Muscle layer of duodenum (tissue), 2 donors: ENCODE measurements around the gene NHS.

Experiments used
- H3K27ac ChIP-seq: one replicate; pipeline ENCODE4 v1.7.0; 2013; ENCODE audit warnings: mild to moderate bottlenecking, low read length
- H3K27me3 ChIP-seq: one replicate; pipeline ENCODE4 v1.7.0; 2013; ENCODE audit warnings: low read depth, mild to moderate bottlenecking, control low read depth, low read length
- H3K36me3 ChIP-seq, 2 donors: one replicate each; pipeline ENCODE4 v1.7.0; 2013; ENCODE audit warnings: low read length in 2 of 2, control low read depth in 1 of 2, mild to moderate bottlenecking in 1 of 2; ENCODE audit not compliant: insufficient read depth in 2 of 2, control insufficient read depth in 1 of 2
- H3K4me1 ChIP-seq, 2 donors: one replicate each; pipeline ENCODE4 v1.7.0; 2013; ENCODE audit warnings: low read length in 2 of 2, mild to moderate bottlenecking in 2 of 2, control low read depth in 1 of 2, moderate library complexity in 1 of 2; ENCODE audit not compliant: insufficient read depth in 2 of 2, control insufficient read depth in 1 of 2
- H3K4me3 ChIP-seq, 2 donors: one replicate each; pipeline ENCODE4 v1.7.0; 2013; ENCODE audit warnings: low read length in 2 of 2, low read depth in 1 of 2, mild to moderate bottlenecking in 1 of 2
- H3K9me3 ChIP-seq, 2 donors: one replicate each; pipeline ENCODE4 v1.7.0; 2013; ENCODE audit warnings: low read length in 2 of 2, control low read depth in 1 of 2, mild to moderate bottlenecking in 1 of 2; ENCODE audit not compliant: control insufficient read depth in 1 of 2
- donor health status: healthy.

Gene NHS

DNA sequence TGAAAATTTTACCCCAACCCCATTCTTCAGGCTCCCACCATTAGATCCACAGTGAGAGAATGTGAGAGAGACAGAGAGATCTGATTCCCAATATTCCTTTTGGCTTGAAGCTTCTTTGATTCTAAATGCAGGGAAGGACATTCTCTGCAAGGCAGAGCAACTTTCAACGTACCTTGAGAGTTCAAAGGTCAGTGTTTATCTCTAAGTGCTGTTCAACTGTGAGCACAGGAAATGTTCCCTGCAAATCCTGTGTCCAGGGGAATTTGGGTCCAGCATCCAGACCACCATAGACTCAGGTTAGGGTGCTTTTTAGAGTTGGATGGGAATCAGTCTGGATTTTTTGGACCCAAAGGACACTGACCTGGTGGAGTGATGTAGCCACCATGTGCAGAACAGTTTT lies 97.4 kb downstream of the NHS start:
- H3K9me3 ChIP-seq: no peaks in the 10 kb centered on the region
- no peak overlapping the region for H3K27ac ChIP-seq
- H3K4me1 ChIP-seq: peaks cover 0 to 11% of the 10 kb centered on the region in 2 donors
- H3K36me3 ChIP-seq: no peaks in the 10 kb centered on the region
- H3K27me3 ChIP-seq: no peaks in the 10 kb centered on the region
- no peak overlapping the region for H3K4me3 ChIP-seq

DNA sequence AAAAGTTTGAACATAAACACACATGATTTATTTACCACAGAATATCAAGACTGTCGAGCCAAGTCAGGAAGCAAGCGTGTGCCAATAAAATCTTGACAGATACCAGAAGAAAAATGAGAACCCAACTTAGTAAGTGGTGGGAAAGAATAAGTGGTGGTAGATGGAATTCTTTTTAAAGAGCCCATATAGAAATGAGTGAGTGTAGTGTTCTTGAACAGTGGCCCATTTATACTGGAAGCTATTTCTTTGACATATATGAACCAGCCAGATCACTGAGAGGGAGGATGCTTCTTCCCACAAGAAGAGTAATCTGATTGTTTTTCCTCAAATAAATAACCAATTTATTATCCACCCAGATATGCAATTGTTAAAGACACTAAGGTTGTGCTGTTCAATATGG lies 98.0 kb downstream of the NHS start:
- Histone ChIP-seq H3K4me1 (peaks cover 0 to 11% of the 10 kb centered on the region in 2 donors), H3K36me3 (no peaks in the 10 kb centered on the region), H3K27ac (no peak overlapping the region), H3K4me3 (no peak overlapping the region), H3K27me3 (no peaks in the 10 kb centered on the region), H3K9me3 (no peaks in the 10 kb centered on the region)

- Histone ChIP-seq H3K4me1 (peaks cover 0 to 11% of the 10 kb centered on the region in 2 donors), H3K27ac (no peak overlapping the region), H3K27me3 (no peaks in the 10 kb centered on the region), H3K36me3 (no peaks in the 10 kb centered on the region), H3K9me3 (no peaks in the 10 kb centered on the region), H3K4me3 (no peak overlapping the region)
Observed at GRCh38 chrX:17474892-17475291, 99.9 kb downstream of the NHS start.

DNA sequence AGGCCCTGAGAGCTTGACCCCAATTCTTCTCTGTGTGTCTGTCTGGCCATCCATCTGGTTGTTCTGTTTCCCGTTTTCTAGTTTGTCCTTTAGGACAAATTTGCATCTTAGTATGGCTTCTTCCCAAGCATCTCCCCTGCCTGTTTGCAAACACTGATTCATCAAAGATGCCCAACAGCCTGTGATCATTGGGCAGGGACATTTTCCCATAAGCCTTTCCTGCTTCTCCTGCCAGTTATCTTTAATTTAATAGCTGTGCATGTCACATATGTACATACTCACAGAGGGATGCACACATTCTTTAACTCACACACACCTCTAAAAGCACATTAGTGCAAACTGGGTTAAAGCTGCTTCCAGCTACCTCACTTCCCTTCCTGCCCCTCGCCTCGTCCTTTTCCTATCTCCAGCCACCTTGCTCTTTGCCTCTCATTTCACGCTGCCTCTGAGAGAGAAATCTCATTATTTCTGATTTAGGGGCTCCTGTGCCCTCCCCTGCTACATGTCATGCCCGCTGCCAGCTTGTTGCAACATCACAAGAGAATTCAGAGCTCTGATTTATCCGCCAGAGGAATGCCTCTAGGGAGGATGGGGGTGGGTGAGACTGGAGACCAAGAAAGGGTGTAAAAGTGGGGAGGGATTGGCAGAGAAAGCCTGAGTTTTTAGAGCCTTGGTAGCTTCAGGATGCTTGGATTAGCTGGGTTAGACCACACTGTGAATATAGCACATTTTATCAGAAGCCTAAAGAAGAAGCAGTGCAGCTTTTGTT lies 100.6 kb downstream of the NHS start:
- Histone ChIP-seq H3K36me3 (no peaks in the 10 kb centered on the region), H3K27ac (no peak overlapping the region), H3K27me3 (no peaks in the 10 kb centered on the region), H3K9me3 (no peaks in the 10 kb centered on the region), H3K4me3 (no peak overlapping the region), H3K4me1 (peaks cover 0 to 11% of the 10 kb centered on the region in 2 donors)

DNA sequence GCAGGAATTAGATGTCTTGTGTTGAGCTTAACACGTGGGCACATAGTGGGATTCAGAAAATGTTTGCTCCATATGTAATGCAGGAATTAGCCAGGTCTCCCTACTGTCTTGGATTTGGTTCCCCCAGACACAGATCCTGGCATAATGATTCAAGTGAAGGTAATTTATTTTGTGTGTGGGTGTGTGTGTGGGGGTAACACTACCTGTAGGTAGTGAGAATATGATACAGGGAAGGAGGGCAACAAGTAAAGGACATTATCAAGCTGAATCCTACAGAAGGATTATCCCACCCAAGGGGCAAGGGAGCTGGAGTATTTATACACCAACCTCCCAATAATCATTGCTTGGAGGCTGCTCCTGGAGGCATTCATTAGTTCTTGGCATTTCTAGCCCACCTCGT lies 101.4 kb downstream of the NHS start:
- H3K9me3 ChIP-seq: no peaks in the 10 kb centered on the region
- H3K4me3 ChIP-seq: no peak overlapping the region
- no peaks in the 10 kb centered on the region for H3K36me3 ChIP-seq
- no peaks in the 10 kb centered on the region for H3K27me3 ChIP-seq
- H3K27ac ChIP-seq: no peak overlapping the region
- peaks cover 0 to 11% of the 10 kb centered on the region in 2 donors for H3K4me1 ChIP-seq

GRCh38 chrX:17481086-17481485 lies 106.1 kb downstream of the NHS start:
- Histone ChIP-seq H3K36me3 (no peaks in the 10 kb centered on the region), H3K27ac (no peak overlapping the region), H3K4me3 (no peak overlapping the region), H3K27me3 (no peaks in the 10 kb centered on the region), H3K9me3 (no peaks in the 10 kb centered on the region), H3K4me1 (no peaks in the 10 kb centered on the region)

GRCh38 chrX:17484592-17484991 lies 109.6 kb downstream of the NHS start:
- no peaks in the 10 kb centered on the region for H3K27me3 ChIP-seq
- H3K36me3 ChIP-seq: no peaks in the 10 kb centered on the region
- no peaks in the 10 kb centered on the region for H3K9me3 ChIP-seq
- H3K4me1 ChIP-seq: no peaks in the 10 kb centered on the region
- no peak overlapping the region for H3K4me3 ChIP-seq
- no peak overlapping the region for H3K27ac ChIP-seq

DNA sequence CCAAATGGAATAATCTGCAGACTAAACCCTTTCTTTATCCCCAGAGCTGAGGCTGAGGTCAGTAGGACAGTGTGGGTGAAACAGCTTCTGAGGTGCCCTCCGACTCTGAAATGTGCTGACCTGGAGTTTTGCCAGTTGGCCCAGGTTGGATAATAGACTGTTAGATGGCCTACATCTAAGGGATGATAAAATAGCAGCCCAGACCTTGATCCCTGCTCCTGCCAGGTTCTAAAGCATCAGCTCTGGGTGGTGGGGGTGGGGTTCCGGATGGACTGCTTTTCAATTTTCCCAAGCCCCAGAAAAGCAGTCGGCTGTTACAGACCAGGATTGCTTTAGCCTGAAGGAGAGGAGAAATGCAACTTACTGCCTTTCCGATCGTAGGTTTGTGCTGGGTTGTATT lies 110.4 kb downstream of the NHS start:
- Histone ChIP-seq H3K9me3 (no peaks in the 10 kb centered on the region), H3K36me3 (no peaks in the 10 kb centered on the region), H3K27ac (no peak overlapping the region), H3K27me3 (no peaks in the 10 kb centered on the region), H3K4me1 (no peaks in the 10 kb centered on the region), H3K4me3 (no peak overlapping the region)

- no peak overlapping the region for H3K4me3 ChIP-seq
- no peaks in the 10 kb centered on the region for H3K9me3 ChIP-seq
- H3K36me3 ChIP-seq: no peaks in the 10 kb centered on the region
- no peaks in the 10 kb centered on the region for H3K27me3 ChIP-seq
- no peaks in the 10 kb centered on the region for H3K4me1 ChIP-seq
- H3K27ac ChIP-seq: no peak overlapping the region
Observed at GRCh38 chrX:17488036-17488435, 113.0 kb downstream of the NHS start.

DNA sequence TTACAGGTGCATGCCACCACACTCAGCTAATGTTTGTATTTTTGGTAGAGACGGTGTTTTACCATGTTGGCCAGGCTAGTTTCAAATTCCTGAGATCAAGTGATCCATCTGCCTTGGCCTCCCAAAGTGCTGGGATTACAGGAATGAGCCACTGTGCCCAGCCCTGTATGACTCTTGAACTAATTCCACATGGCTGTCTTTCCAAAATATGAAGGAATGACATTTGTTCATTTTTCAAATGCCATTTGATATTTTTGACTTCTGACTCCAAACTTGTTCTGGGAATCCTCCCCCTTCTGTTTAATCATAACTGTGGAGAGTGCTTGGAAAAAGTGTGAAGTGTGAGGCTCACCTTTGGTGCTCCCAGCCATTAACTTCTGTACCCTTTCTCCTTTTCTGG lies 119.2 kb downstream of the NHS start:
- H3K9me3 ChIP-seq: no peaks in the 10 kb centered on the region
- no peaks in the 10 kb centered on the region for H3K4me1 ChIP-seq
- no peak overlapping the region for H3K27ac ChIP-seq
- no peaks in the 10 kb centered on the region for H3K27me3 ChIP-seq
- no peaks in the 10 kb centered on the region for H3K36me3 ChIP-seq
- no peak overlapping the region for H3K4me3 ChIP-seq

DNA sequence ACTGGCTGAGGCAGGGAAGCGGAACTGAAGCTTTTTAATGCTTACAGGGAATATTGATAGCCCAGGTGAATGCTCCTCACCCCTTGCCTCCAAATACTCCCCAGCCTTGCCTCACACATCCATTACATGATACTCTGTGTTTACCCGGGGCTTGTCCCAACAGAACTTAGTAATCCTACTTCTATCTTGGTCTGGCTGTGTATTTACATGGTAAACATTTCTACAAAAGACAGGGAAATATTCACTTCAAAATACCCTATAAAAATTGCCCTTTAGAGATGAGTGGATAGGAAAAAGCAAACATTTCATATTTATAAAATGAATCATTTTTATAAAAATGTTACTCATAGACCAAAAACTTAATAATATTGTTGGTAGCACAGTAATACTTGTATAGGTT lies 120.1 kb downstream of the NHS start:
- Histone ChIP-seq H3K36me3 (no peaks in the 10 kb centered on the region), H3K27me3 (no peaks in the 10 kb centered on the region), H3K4me1 (no peaks in the 10 kb centered on the region), H3K4me3 (no peak overlapping the region), H3K27ac (no peak overlapping the region), H3K9me3 (no peaks in the 10 kb centered on the region)

- H3K27me3 ChIP-seq: no peaks in the 10 kb centered on the region
- no peaks in the 10 kb centered on the region for H3K36me3 ChIP-seq
- H3K4me3 ChIP-seq: no peak overlapping the region
- H3K4me1 ChIP-seq: no peaks in the 10 kb centered on the region
- H3K27ac ChIP-seq: no peak overlapping the region
- H3K9me3 ChIP-seq: no peaks in the 10 kb centered on the region
Observed at GRCh38 chrX:17496407-17496806, 121.4 kb downstream of the NHS start.
